PC-9 (cell line): ENCODE data around the gene CTNND2. TPM values are rescaled to one million over a fixed set of nuclear protein-coding genes. Genes with fewer than 3 reads are reported as not detected.

Experiments
- BruUV-seq: library from RNA; stranded (reverse); fragments of 400-500 nt; replicated peaks from 2 replicates; lab custom pipeline; 2021; lab: Mats Ljungman, UMichigan
- CTCF ChIA-PET: fragments of 300-600 bp; sonication (Branson Sonifier 250); formaldehyde crosslinking; loops from one replicate; lab custom pipeline; 2022; ENCODE audit warnings: antibody characterized with exemption; lab: Charles Lee
- POLR2A ChIA-PET: fragments of 300-600 bp; sonication (Branson Sonifier 250); formaldehyde crosslinking; loops from one replicate; lab custom pipeline; 2022; ENCODE audit warnings: antibody characterized with exemption; ENCODE audit not compliant: unreplicated experiment; lab: Charles Lee
- DNase-seq, 2 experiments: peaks; one replicate each; pipeline versions ENCODE4 v3.0.0 to v3.0.0-alpha.2; 2015 to 2022; ENCODE audit warnings: mixed read lengths in 1 of 2
- H2AFZ ChIP-seq: fragments of 200-600 bp; sonication (generic); 2 replicates; pipeline ENCODE4 v1.8.1; 2017; ENCODE audit warnings: antibody characterized with exemption
- H3F3A ChIP-seq: fragments of 200-600 bp; sonication (generic); 2 replicates; pipeline ENCODE4 v1.8.1; 2017; ENCODE audit warnings: antibody characterized with exemption, mild to moderate bottlenecking, low read depth; ENCODE audit not compliant: insufficient read depth
- H3K27ac ChIP-seq: fragments of 200-600 bp; sonication (generic); 2 replicates; pipeline ENCODE4 v1.6.1; 2016; ENCODE audit warnings: mixed run types
- H3K27me3 ChIP-seq: fragments of 200-600 bp; sonication (generic); 2 replicates; pipeline ENCODE4 v1.6.1; 2016; ENCODE audit warnings: low read depth, mixed run types; ENCODE audit not compliant: insufficient read depth
- H3K36me3 ChIP-seq: fragments of 200-600 bp; sonication (generic); 2 replicates; pipeline ENCODE4 v1.6.1; 2016; ENCODE audit warnings: low read depth, mixed run types
- H3K4me1 ChIP-seq: fragments of 200-600 bp; sonication (generic); replicated peaks from 2 replicates; pipeline ENCODE4 v1.6.1; 2016; ENCODE audit warnings: mixed run types; ENCODE audit not compliant: insufficient read depth
- H3K4me2 ChIP-seq: fragments of 200-600 bp; sonication (generic); 2 replicates; pipeline ENCODE4 v1.6.1; 2017; ENCODE audit warnings: mixed run types
- H3K4me3 ChIP-seq: fragments of 200-600 bp; sonication (generic); 2 replicates; pipeline ENCODE4 v1.6.1; 2016; ENCODE audit warnings: mixed run types
- H3K79me2 ChIP-seq: fragments of 200-600 bp; sonication (generic); 2 replicates; pipeline ENCODE4 v1.6.1; 2017; ENCODE audit warnings: low read depth, mixed run types
- H3K9me2 ChIP-seq: fragments of 200-600 bp; sonication (generic); 2 replicates; pipeline ENCODE4 v1.8.1; 2017; ENCODE audit warnings: mild to moderate bottlenecking; ENCODE audit not compliant: insufficient read depth
- H3K9me3 ChIP-seq: fragments of 200-600 bp; sonication (generic); 2 replicates; pipeline ENCODE4 v1.8.1; 2016; ENCODE audit warnings: low read depth; ENCODE audit not compliant: insufficient read depth
- H4K20me1 ChIP-seq: fragments of 200-600 bp; sonication (generic); 2 replicates; pipeline ENCODE4 v1.8.1; 2017; ENCODE audit not compliant: insufficient read depth
- EZH2 ChIP-seq: fragments of 200-600 bp; sonication (generic); IDR thresholded peaks from 2 replicates; pipeline ENCODE4 v1.8.0; 2017; ENCODE audit warnings: antibody characterized with exemption, low read depth
- intact Hi-C: fragments of 100-400 bp; cut with micrococcal nuclease; formaldehyde crosslinking; loops from one replicate; pipeline ENCODE4 v1.10.0; 2022; ENCODE audit not compliant: unreplicated experiment
- total RNA-seq: library from RNA; stranded (reverse); gene quantifications from 2 replicates; pipeline ENCODE4 v1.2.3, GENCODE V29; 2021
- TF ChIP-seq, protein P1 (sequence below): fragments of 200-600 bp; sonication (generic); conservative IDR thresholded peaks from 2 replicates; pipeline ENCODE4 v1.6.1; 2017; ENCODE audit warnings: mixed run types, antibody characterized with exemption, mild to moderate bottlenecking, moderate library complexity

Gene CTNND2
- total RNA-seq, 1 experiment from 2014 or later, result not detected

DNA sequence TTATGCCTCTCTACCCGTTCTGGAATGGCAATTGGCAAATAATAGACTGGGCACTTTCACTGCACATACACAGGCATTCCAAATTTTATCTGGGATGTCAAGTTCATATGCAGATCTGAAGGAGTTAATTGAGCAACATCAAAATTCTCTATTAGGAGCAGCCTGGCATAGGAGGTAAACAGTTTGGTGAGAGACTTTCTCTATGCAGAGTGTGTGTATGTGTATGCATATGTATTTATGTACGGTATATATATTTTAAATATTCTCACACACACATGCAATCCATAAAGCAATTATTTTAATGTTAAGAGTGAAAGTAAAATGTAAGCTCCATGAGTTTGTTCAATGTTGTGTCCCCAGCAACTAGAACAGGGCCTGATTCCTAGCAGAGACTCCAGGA, 517.8 kb downstream of the CTNND2 start:
- Histone ChIP-seq H3K79me2 (no peaks in the 10 kb centered on the region), H3K27ac (no peak overlapping the region), H3K9me2 (no peaks in the 10 kb centered on the region), H4K20me1 (no peaks in the 10 kb centered on the region), H2AFZ (no peak overlapping the region), H3K27me3 (peaks cover 32% of the 10 kb centered on the region; the same call in 1 of the 2 replicates), H3K4me2 (no peak overlapping the region), H3F3A (no peaks in the 10 kb centered on the region), H3K9me3 (no peaks in the 10 kb centered on the region), H3K36me3 (no peaks in the 10 kb centered on the region), H3K4me1 (no peaks in the 10 kb centered on the region), H3K4me3 (no peak overlapping the region)
- DNase-seq, result no peak
- ChIA-PET POLR2A (no interaction called here), CTCF (no interaction called here)
- TF ChIP-seq, protein P1, sequence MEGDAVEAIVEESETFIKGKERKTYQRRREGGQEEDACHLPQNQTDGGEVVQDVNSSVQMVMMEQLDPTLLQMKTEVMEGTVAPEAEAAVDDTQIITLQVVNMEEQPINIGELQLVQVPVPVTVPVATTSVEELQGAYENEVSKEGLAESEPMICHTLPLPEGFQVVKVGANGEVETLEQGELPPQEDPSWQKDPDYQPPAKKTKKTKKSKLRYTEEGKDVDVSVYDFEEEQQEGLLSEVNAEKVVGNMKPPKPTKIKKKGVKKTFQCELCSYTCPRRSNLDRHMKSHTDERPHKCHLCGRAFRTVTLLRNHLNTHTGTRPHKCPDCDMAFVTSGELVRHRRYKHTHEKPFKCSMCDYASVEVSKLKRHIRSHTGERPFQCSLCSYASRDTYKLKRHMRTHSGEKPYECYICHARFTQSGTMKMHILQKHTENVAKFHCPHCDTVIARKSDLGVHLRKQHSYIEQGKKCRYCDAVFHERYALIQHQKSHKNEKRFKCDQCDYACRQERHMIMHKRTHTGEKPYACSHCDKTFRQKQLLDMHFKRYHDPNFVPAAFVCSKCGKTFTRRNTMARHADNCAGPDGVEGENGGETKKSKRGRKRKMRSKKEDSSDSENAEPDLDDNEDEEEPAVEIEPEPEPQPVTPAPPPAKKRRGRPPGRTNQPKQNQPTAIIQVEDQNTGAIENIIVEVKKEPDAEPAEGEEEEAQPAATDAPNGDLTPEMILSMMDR, result no peak
- TF ChIP-seq EZH2, result no peak
- BruUV-seq, result no TSS peak
- intact Hi-C loops, result no loop called here

DNA sequence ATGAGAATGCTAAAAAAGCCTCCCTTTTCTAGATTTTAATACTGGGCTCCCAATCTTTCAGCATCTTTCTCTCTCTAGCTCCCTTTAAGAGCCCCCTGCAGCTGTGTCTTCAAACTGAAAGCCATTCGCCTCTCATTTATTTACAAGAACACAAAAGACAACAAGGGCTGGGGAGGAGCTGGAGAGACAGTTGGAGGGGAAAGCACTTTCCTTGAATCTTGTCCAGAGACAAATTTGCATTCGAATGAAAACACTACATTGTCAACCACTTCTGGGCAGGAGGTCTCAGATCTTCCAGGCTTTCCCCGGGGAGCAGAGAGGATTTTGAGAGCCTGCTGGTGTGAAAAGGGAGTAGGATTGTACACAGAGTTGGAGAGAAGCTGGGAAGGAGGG, 518.3 kb downstream of the CTNND2 start:
- BruUV-seq, result no TSS peak
- intact Hi-C loops, result no loop called here
- CTCF ChIA-PET, result no interaction called here
- Histone ChIP-seq H3F3A (no peaks in the 10 kb centered on the region), H3K4me2 (no peak overlapping the region), H3K9me2 (no peaks in the 10 kb centered on the region), H3K4me1 (no peaks in the 10 kb centered on the region), H3K27ac (no peak overlapping the region), H2AFZ (no peak overlapping the region), H3K9me3 (no peaks in the 10 kb centered on the region), H3K79me2 (no peaks in the 10 kb centered on the region), H3K27me3 (peaks cover 37% of the 10 kb centered on the region), H4K20me1 (no peaks in the 10 kb centered on the region), H3K4me3 (no peak overlapping the region), H3K36me3 (no peaks in the 10 kb centered on the region)
- POLR2A ChIA-PET, result no interaction called here
- DNase-seq, result no peak
- TF ChIP-seq, protein P1, result no peak
- TF ChIP-seq EZH2, result no peak

DNA sequence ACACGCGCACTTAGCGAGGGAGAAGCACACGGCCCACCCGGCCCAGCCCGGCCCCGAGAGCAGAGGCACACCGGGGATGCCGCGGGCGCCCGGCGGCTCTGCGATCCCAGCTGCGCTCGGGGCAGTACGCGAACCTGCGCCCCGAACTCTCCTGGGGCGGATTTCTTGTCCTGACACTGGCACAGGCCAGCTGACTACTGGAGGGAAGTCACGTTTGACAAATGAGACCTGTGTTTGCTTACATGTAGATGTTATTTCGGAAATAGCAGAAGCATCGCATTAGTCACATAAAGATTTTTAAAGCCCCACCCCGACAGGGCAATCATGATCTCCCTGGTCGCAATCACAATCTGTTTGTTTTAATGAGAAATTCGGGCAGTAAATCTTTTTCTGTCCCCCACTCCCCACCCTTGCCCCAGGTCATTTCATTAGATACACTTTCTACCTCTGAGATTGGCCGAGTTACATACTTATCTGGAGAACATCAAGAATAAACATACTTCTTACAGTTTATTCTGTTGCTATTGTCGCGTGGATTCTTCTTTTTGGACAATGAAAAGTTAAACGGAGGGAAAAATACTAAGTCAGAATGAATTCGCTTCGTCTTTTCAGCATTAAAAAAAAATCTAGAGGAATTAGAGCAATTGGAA, 518.9 kb downstream of the CTNND2 start:
- Histone ChIP-seq H3K79me2 (no peaks in the 10 kb centered on the region), H3K9me2 (no peaks in the 10 kb centered on the region), H3K27me3 (peaks cover 42% of the 10 kb centered on the region), H3K36me3 (no peaks in the 10 kb centered on the region), H3K9me3 (no peaks in the 10 kb centered on the region), H4K20me1 (no peaks in the 10 kb centered on the region), H3K4me3 (no peak overlapping the region), H3K4me2 (no peak overlapping the region), H3F3A (no peaks in the 10 kb centered on the region), H2AFZ (no peak overlapping the region), H3K27ac (no peak overlapping the region), H3K4me1 (no peaks in the 10 kb centered on the region)
- intact Hi-C loops, result no loop called here
- POLR2A ChIA-PET, result no interaction called here
- CTCF ChIA-PET, result no interaction called here
- BruUV-seq, result no TSS peak
- TF ChIP-seq EZH2, result no peak
- TF ChIP-seq, protein P1, result no peak
- no peak for DNase-seq
